HepG2 (cell line): ENCODE data around the gene EYA4.

Source experiments
- ATRX ChIP-seq: sonication (generic); formaldehyde crosslinking; IDR thresholded peaks from 2 replicates; pipeline ENCODE4 v1.4.0; 2020; ENCODE audit warnings: missing genetic modification reagents, borderline replicate concordance
- POLR2A ChIP-seq, 2 experiments: IDR thresholded peaks; 2 replicates each; pipeline ENCODE4 v1.6.1; 2011; ENCODE audit warnings: low read depth in 2 of 2, low read length in 2 of 2, mild to moderate bottlenecking in 1 of 2, moderate library complexity in 1 of 2; ENCODE audit not compliant: insufficient read depth in 1 of 2

DNA sequence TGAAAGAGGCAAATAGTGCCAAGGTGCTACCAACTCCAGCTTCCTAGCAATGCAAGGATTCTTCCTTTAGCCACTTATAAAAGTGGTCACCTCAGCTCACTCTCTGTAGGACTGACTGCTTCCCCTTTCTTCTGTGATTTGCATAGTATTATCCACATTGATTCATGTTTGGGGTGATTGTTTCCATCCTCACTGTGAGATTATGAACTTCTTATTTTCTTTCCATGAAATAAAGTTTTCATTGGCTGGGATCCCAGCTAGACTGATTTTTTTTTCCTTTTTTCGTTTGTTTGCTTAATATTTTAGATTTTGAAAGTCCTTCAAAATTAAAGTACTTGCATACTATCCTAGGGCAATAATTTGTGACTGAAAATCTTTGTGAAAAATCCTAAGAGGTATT lies 50.5 kb downstream of the EYA4 start:
- TF ChIP-seq POLR2A (IDR thresholded peaks at IDR 0.05; ENCODE audit: insufficient read depth in 1 of 2, low read depth in 2 of 2, low read length in 2 of 2), result no peak
- no peak for TF ChIP-seq ATRX (CRISPR knock-in tag)
